NCI-H2196 (cell line): Measurements from ENCODE around the gene MAD1L1.

ENCODE experiments used
- DNase-seq: peaks from one replicate; lab custom pipeline; 2025; ENCODE audit not compliant: unreplicated experiment; lab: John Stamatoyannopoulos, UW

MAD1L1 gene

GRCh38 chr7:2106440-2106839 lies 126.3 kb downstream of the MAD1L1 start:
- no peak for DNase-seq

- DNase-seq, result no peak
Observed at GRCh38 chr7:2105917-2106316, 126.8 kb downstream of the MAD1L1 start.

GRCh38 chr7:2105280-2105679 lies 127.5 kb downstream of the MAD1L1 start:
- no peak for DNase-seq

GRCh38 chr7:2104716-2105115 lies 128.0 kb downstream of the MAD1L1 start:
- no peak for DNase-seq

- DNase-seq, result no peak
Observed at GRCh38 chr7:2104107-2104710, 128.5 kb downstream of the MAD1L1 start.

- no peak for DNase-seq
Observed at GRCh38 chr7:2103071-2103898, 129.5 kb downstream of the MAD1L1 start.

- DNase-seq, result no peak
Observed at GRCh38 chr7:2102375-2102723, 130.4 kb downstream of the MAD1L1 start.

GRCh38 chr7:2101630-2102374 lies 130.9 kb downstream of the MAD1L1 start:
- DNase-seq, result no peak

- no peak for DNase-seq
Observed at GRCh38 chr7:2100278-2101208, 132.2 kb downstream of the MAD1L1 start.

- no peak for DNase-seq
Observed at GRCh38 chr7:2099048-2099957, 133.4 kb downstream of the MAD1L1 start.

- DNase-seq, result no peak
Observed at GRCh38 chr7:2098496-2098895, 134.2 kb downstream of the MAD1L1 start.

- DNase-seq, result no peak
Observed at GRCh38 chr7:2098056-2098455, 134.7 kb downstream of the MAD1L1 start.

- no peak for DNase-seq
Observed at GRCh38 chr7:2097492-2097891, 135.3 kb downstream of the MAD1L1 start.

GRCh38 chr7:2096692-2097387 lies 135.9 kb downstream of the MAD1L1 start:
- DNase-seq, result no peak

- DNase-seq, result no peak
Observed at GRCh38 chr7:2095436-2095835, 137.3 kb downstream of the MAD1L1 start.

- no peak for DNase-seq
Observed at GRCh38 chr7:2094454-2095045, 138.2 kb downstream of the MAD1L1 start.

GRCh38 chr7:2093843-2094220 lies 138.9 kb downstream of the MAD1L1 start:
- no peak for DNase-seq

- DNase-seq, result no peak
Observed at GRCh38 chr7:2093215-2093842, 139.4 kb downstream of the MAD1L1 start.

GRCh38 chr7:2092279-2092678 lies 140.5 kb downstream of the MAD1L1 start:
- no peak for DNase-seq
